Astrocyte (in vitro differentiated cells and primary cell): ENCODE measurements around the gene PPP1R13B. TPM values are rescaled to one million over a fixed set of nuclear protein-coding genes. Genes with fewer than 3 reads are reported as not detected.

Source experiments
- DNase-seq: peaks from one replicate; pipeline ENCODE4 v3.0.0-alpha.2; 2010; ENCODE audit warnings: low read depth
- FAIRE-seq: peaks from 2 replicates; lab custom pipeline; 2011; peaks lifted over from hg19 to GRCh38; lab: Jason Lieb, UNC
- H2AFZ ChIP-seq: 2 replicates; pipeline ENCODE4 v1.6.0; 2012; ENCODE audit warnings: low read depth, low read length, inconsistent platforms
- H3K27ac ChIP-seq: 2 replicates; pipeline ENCODE4 v1.5.1; 2011; ENCODE audit warnings: low read depth, low read length, inconsistent platforms
- H3K27me3 ChIP-seq: 2 replicates; pipeline ENCODE4 v1.6.0; 2011; ENCODE audit warnings: low read length, inconsistent platforms; ENCODE audit not compliant: insufficient read depth
- H3K36me3 ChIP-seq: 2 replicates; pipeline ENCODE4 v1.5.1; 2011; ENCODE audit warnings: low read length, inconsistent platforms; ENCODE audit not compliant: insufficient read depth
- H3K4me1 ChIP-seq: 2 replicates; pipeline ENCODE4 v1.5.1; 2011; ENCODE audit warnings: low read length, inconsistent platforms; ENCODE audit not compliant: insufficient read depth
- H3K4me2 ChIP-seq: 2 replicates; pipeline ENCODE4 v1.6.0; 2012; ENCODE audit warnings: low read length, inconsistent platforms
- H3K4me3 ChIP-seq: 2 replicates; pipeline ENCODE4 v1.5.1; 2011; ENCODE audit warnings: low read depth, mild to moderate bottlenecking, low read length, inconsistent platforms; ENCODE audit not compliant: insufficient read depth
- H3K79me2 ChIP-seq: 2 replicates; pipeline ENCODE4 v1.6.0; 2012; ENCODE audit warnings: mild to moderate bottlenecking, low read length, inconsistent platforms; ENCODE audit not compliant: insufficient read depth
- H3K9ac ChIP-seq: 2 replicates; pipeline ENCODE4 v1.6.0; 2012; ENCODE audit warnings: mild to moderate bottlenecking, low read length, inconsistent platforms
- H3K9me3 ChIP-seq: 2 replicates; pipeline ENCODE4 v1.5.1; 2012; ENCODE audit warnings: low read depth, mild to moderate bottlenecking, low read length, inconsistent platforms; ENCODE audit not compliant: insufficient read depth
- H4K20me1 ChIP-seq: 2 replicates; pipeline ENCODE4 v1.6.0; 2012; ENCODE audit warnings: low read length, inconsistent platforms; ENCODE audit not compliant: insufficient read depth
- H3K27ac Mint-ChIP-seq: one replicate; pipeline ENCODE4 v1.8.0; 2021; ENCODE audit warnings: mild to moderate bottlenecking, mixed read lengths; ENCODE audit not compliant: unreplicated experiment
- H3K27me3 Mint-ChIP-seq: one replicate; pipeline ENCODE4 v1.8.0; 2021; ENCODE audit warnings: low read depth, mixed read lengths; ENCODE audit not compliant: unreplicated experiment
- H3K36me3 Mint-ChIP-seq: one replicate; pipeline ENCODE4 v1.8.0; 2021; ENCODE audit warnings: low read depth, mixed read lengths; ENCODE audit not compliant: unreplicated experiment
- H3K4me1 Mint-ChIP-seq: one replicate; pipeline ENCODE4 v1.8.0; 2021; ENCODE audit warnings: low read depth, mixed read lengths; ENCODE audit not compliant: unreplicated experiment
- H3K4me3 Mint-ChIP-seq: one replicate; pipeline ENCODE4 v1.8.0; 2021; ENCODE audit warnings: mild to moderate bottlenecking, moderate library complexity, mixed read lengths; ENCODE audit not compliant: unreplicated experiment
- H3K9me3 Mint-ChIP-seq: one replicate; pipeline ENCODE4 v1.8.0; 2021; ENCODE audit warnings: mild to moderate bottlenecking, mixed read lengths; ENCODE audit not compliant: unreplicated experiment
- CTCF ChIP-seq: IDR thresholded peaks from 2 replicates; pipeline ENCODE4 v1.5.1; 2011; ENCODE audit warnings: low read depth, mild to moderate bottlenecking, inconsistent platforms, low read length, moderate library complexity; ENCODE audit not compliant: insufficient read depth
- EZH2 ChIP-seq: IDR thresholded peaks from 2 replicates; pipeline ENCODE4 v1.6.1; 2012; ENCODE audit warnings: mild to moderate bottlenecking, low read length, inconsistent platforms; ENCODE audit not compliant: insufficient read depth
- total RNA-seq: library from RNA; stranded (reverse); gene quantifications from 2 replicates; pipeline ENCODE4 v1.2.1, GENCODE V29; 2021

PPP1R13B gene
- total RNA-seq, 1 donor from 2014 or later, result 7.0 TPM

DNA sequence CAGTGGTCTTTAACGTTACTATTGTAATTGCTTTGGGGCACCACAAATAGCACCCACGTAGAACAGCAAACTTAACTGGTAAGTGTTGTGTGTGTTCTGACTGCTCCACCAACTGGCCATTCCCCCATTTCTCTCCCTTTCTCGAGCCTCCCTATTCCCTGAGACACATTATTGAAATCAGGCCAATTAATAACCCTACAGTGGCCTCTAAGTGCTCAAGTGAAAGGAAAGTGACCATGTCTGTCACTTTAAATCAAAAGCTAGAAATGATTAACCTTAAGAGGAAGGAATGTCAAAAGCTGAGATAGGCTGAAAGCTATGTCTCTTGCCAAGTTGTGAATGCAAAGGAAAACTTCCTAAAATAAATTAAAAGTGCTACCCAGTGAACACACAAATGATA is 22.3 kb downstream of the PPP1R13B start:
- H4K20me1 ChIP-seq, result peaks cover 6% of the 10 kb centered on the region
- Mint-ChIP-seq H3K4me1 (peaks cover 7% of the 10 kb centered on the region), H3K4me3 (no peak overlapping the region), H3K27me3 (no peaks in the 10 kb centered on the region), H3K36me3 (no peaks in the 10 kb centered on the region), H3K27ac (no peak overlapping the region), H3K9me3 (no peaks in the 10 kb centered on the region)
- no peak for DNase-seq
- TF ChIP-seq EZH2, result no peak
- no peak for TF ChIP-seq CTCF
- no peaks in the 10 kb centered on the region for H3K4me1 ChIP-seq
- no peak overlapping the region for H3K27ac ChIP-seq
- H3K4me3 ChIP-seq, result no peak overlapping the region
- no peak overlapping the region for H2AFZ ChIP-seq
- H3K36me3 ChIP-seq, result no peaks in the 10 kb centered on the region
- no peak for FAIRE-seq
- H3K9me3 ChIP-seq, result no peaks in the 10 kb centered on the region
- no peaks in the 10 kb centered on the region for H3K27me3 ChIP-seq
- H3K4me2 ChIP-seq, result no peak overlapping the region
- peaks cover 2% of the 10 kb centered on the region for H3K79me2 ChIP-seq
- no peak overlapping the region for H3K9ac ChIP-seq

DNA sequence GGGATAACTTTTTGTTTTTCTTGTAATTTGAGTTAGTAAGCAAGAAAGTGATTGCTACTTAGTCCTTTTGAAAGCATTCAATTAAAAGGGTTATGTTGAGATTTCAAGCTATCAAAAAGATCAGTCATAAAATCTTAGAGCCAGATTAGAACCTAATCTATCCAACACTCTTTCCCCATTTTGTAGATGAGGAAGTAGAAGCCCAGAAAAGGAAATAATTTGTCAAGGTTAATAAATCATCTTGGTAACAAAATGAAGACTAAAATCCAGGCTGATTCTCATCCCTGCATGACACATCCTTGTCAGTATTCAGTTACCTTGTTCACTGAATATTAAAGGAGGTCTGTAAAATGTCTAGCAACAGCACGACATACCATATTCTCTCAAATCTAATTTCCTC is 26.5 kb downstream of the PPP1R13B start:
- no peaks in the 10 kb centered on the region for H3K9me3 Mint-ChIP-seq
- DNase-seq (no peak), FAIRE-seq (no peak)
- Histone ChIP-seq H3K4me2 (no peak overlapping the region), H3K27ac (no peak overlapping the region), H3K9ac (no peak overlapping the region), H4K20me1 (peaks cover 14% of the 10 kb centered on the region), H2AFZ (no peak overlapping the region), H3K4me1 (no peaks in the 10 kb centered on the region), H3K79me2 (no peaks in the 10 kb centered on the region), H3K4me3 (no peak overlapping the region), H3K27me3 (no peaks in the 10 kb centered on the region), H3K36me3 (no peaks in the 10 kb centered on the region), H3K9me3 (no peaks in the 10 kb centered on the region)
- H3K27ac Mint-ChIP-seq, result no peak overlapping the region
- H3K4me3 Mint-ChIP-seq, result no peak overlapping the region
- no peaks in the 10 kb centered on the region for H3K36me3 Mint-ChIP-seq
- H3K4me1 Mint-ChIP-seq, result peaks cover 13% of the 10 kb centered on the region
- TF ChIP-seq CTCF, result no peak
- TF ChIP-seq EZH2, result no peak
- no peaks in the 10 kb centered on the region for H3K27me3 Mint-ChIP-seq

DNA sequence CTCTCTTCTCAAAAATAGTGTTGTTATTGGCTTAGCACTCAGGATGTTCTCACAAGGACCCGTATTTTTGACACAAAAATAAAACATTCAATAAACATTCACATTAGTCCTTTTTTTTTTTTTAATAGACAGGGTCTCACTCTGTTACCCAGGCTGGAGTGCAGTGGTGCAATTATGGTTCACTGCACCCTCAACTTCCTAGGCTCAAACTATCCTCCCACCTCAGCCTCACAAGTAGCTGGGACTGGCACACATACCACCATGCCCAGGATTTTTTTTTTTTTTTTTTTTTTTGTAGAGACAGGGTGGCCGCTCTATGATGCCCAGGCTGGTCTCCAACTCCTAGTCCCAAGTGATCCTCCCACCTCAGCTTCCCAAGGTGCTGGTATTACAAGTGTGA is 27.0 kb downstream of the PPP1R13B start:
- H3K9me3 Mint-ChIP-seq, result no peaks in the 10 kb centered on the region
- Histone ChIP-seq H3K4me2 (peak overlapping the region; percentile 30), H3K4me1 (no peaks in the 10 kb centered on the region), H4K20me1 (peaks cover 14% of the 10 kb centered on the region), H3K4me3 (no peak overlapping the region), H3K27ac (no peak overlapping the region), H3K79me2 (no peaks in the 10 kb centered on the region), H3K27me3 (no peaks in the 10 kb centered on the region), H2AFZ (no peak overlapping the region), H3K9ac (no peak overlapping the region), H3K36me3 (no peaks in the 10 kb centered on the region), H3K9me3 (no peaks in the 10 kb centered on the region)
- no peak for DNase-seq
- no peak overlapping the region for H3K4me3 Mint-ChIP-seq
- TF ChIP-seq CTCF (no peak), EZH2 (no peak)
- H3K36me3 Mint-ChIP-seq, result no peaks in the 10 kb centered on the region
- H3K27me3 Mint-ChIP-seq, result no peaks in the 10 kb centered on the region
- no peak for FAIRE-seq
- H3K4me1 Mint-ChIP-seq, result peaks cover 13% of the 10 kb centered on the region
- H3K27ac Mint-ChIP-seq, result no peak overlapping the region
